GM21360 (cell line): ENCODE measurements around the gene MRPL16.
"Not testable (repeated sequence)": the region's sequence is repeated elsewhere in the genome, so short reads cannot be mapped to it uniquely, and the experiment has no call there.

Experiments used
- ATAC-seq: cut with Tn5 transposase; IDR thresholded peaks from one replicate; pipeline ENCODE4 v1.9.1; 2021; ENCODE audit warnings: mild to moderate bottlenecking, moderate library complexity; ENCODE audit not compliant: unreplicated experiment

The MRPL16 gene

DNA sequence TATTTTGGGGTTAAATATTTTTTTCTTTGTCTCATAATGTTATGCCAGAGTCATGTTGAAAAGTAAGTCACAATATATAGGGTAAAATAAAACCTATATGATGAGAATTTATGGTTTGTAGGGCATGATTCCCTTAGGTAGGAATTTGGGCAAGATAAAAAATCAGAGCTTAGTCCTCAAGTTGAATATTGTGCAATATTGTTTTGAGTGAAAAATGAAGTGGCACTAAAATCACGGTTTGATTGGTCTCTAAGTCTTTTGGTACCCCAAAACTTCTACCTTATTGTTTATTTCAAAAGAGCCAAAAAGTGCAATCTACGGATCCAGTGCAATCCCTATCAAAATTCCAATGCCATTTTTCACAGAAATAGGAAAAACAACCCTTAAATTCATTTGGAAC is 1.6 kb upstream of the MRPL16 start:
- no peak for ATAC-seq

GRCh38 chr11:59810911-59811259 is 307 bp upstream of the MRPL16 start:
- no peak for ATAC-seq

- no peak for ATAC-seq
Measured at GRCh38 chr11:59807047-59807610, 3.4 kb downstream of the MRPL16 start.

GRCh38 chr11:59804061-59804460 is 6.5 kb downstream of the MRPL16 start:
- no peak for ATAC-seq

DNA sequence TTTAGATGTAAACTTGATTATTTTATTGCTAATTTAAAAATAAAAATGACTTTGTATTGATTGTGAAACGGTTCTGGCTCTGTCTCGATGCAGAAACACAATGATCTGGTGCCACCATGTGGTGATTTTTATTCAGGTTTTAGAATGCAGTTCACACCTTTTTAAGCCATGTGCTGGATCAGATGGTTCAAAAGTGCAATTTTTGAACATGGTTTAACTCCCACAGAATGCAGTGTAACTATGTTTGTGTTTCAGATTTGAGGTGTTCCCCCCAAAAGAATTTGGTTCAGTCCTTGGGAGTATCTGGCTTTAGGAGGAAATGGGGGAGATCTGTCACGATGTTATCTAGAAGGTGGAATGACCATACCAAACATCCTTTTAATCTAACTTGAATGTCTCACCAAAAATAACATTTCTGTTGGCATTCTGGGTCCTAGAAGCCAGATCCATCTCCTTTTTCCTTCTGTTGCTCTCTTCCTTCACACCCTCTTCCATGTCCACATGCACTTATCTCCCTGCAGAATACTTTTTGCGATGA is 7.9 kb downstream of the MRPL16 start:
- ATAC-seq = no peak

GRCh38 chr11:59801981-59802638 is 8.5 kb downstream of the MRPL16 start:
- ATAC-seq = no peak

- no peak for ATAC-seq
Measured at GRCh38 chr11:59801160-59801706, 9.3 kb downstream of the MRPL16 start.

- no peak for ATAC-seq
Measured at GRCh38 chr11:59800390-59801025, 10.1 kb downstream of the MRPL16 start.

DNA sequence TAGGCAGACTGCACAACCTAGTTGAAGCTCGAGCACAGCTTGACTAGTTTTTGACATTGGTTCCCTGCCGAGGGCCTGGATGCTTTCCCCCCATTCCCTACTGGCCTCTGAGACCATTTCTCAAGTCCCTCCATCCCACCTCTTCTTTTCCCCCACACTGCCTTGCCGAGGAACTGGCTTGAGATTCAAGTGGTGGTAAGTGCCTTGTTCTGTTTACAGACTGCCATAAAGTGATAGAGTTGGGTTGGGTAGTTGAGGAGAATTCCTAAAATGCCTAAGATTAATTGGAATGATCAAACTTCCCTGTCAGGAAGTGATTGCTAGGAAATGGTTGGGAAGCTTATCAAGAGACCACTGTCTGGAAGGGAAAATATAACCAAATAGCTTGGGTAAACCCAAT is 16.2 kb downstream of the MRPL16 start:
- ATAC-seq = no peak

DNA sequence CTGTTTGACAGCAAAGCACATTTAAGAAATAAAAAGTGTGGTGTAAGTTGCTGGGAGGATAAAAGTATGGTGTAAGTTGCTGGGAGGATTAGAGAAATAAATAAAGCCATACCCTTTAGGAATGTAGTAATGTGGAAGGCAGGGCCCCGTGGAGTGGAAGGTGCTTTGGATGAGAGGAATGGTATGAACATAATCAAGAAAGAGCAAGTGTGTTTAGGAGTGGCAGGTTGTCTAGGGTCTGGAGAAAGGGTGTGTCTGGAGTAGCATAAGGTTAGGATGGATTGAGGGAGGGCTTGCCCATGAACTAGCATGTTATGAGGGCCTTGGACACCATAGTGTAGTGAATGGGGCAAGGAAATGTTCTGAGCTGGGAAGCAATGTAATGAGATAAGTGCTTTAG is 18.1 kb downstream of the MRPL16 start:
- no peak for ATAC-seq

GRCh38 chr11:59791639-59792038 is 18.9 kb downstream of the MRPL16 start:
- ATAC-seq = no peak

- ATAC-seq = no peak
Measured at GRCh38 chr11:59787816-59788215, 22.8 kb downstream of the MRPL16 start.

DNA sequence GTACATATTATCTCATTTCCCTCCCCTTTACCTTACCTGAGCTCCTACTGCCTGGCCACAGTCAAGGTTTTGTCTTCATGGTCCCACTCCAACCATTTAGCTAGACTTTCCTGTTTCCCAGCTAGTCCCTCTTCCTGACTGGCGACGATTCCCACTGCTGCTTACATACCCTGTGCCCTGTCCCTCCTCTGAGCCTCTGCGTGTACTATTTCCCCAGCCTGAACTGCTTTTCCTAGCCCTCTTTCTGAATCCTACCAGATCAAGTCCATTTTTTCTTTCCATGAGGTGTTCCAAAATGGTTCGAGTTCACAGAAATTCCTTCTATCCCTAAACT is 23.4 kb downstream of the MRPL16 start:
- no peak for ATAC-seq

- ATAC-seq = no peak
Measured at GRCh38 chr11:59785818-59786217, 24.8 kb downstream of the MRPL16 start.

GRCh38 chr11:59784441-59784840 is 26.1 kb downstream of the MRPL16 start:
- not testable (repeated sequence) for ATAC-seq

DNA sequence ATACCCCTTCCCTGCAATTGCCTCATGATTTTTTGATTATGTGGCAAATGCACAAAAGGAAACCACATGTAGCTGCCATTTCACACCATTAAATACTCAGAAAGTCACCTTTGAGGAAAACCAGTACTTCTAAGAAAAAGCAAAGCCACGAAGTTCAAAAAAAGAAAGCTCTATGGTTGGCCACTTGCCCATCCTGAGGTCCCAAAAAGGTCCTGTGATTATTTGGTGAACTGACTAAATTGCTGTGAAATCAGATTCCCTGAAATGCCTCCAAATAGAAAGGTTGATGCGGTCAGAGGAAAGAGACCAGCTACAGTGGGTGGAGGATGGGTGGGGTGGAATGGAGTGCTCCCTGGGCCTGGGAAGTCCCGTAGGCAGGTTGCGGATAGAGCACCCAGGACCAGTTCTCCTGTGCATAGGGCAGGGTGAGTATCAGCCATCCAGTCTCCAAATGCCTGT is 26.9 kb downstream of the MRPL16 start:
- no peak for ATAC-seq

DNA sequence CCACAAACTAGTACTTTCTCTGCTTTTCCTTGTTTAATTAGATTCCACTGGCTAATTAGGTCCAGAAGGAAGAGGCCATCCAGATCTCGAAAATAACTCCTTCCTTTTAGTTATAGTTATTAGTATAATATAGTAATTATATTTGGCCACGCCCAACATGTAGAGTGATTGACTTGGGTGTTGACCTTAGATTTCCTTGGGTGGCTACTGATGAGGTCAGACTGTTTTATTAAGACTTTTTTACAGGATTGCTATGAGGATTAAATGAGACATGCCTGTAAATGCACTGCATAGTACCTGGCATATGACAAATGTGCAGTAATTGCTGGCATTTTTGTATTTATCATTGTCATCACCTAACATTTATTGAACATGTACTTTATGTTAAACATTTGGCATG is 28.5 kb downstream of the MRPL16 start:
- no peak for ATAC-seq

- ATAC-seq = no peak
Measured at GRCh38 chr11:59779487-59779886, 31.1 kb downstream of the MRPL16 start.

DNA sequence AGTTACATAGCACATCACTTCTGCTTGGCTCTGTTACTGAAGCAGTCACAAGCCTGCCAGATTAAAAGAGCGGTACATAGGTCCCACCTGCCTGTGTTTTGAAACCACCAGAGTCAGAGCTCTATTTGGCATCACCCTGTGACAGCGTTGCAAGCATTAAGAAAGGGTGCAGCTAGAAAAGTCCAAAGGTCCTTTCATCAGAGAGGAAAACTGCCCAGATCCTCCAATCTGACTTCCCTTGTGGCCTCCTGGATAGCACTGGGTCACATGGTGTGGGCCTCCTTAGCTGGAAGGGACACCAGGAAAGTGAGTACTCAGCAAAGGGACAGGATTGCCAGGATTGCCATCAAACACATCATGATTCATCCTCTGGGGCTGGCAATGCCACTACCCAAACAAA is 32.5 kb downstream of the MRPL16 start:
- no peak for ATAC-seq

DNA sequence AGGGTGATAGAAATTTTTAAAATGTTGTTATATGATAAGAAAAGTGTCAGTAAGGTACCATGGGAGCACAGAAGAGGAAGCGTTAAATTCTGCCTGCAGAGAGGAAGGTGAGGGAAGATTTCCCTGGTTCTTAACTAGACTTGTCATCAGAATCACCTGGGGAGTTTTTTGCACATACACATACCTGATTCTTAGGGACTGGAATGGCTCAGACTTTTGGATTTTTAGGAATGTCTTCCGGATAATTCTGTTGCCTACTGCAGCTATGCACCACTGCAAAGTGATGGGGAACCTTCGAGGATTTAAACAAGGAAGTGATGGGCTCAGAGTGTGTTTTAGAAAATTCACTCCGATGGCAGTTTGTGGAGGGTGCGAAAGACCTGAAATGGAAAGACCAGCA is 33.5 kb downstream of the MRPL16 start:
- no peak for ATAC-seq

- no peak for ATAC-seq
Measured at GRCh38 chr11:59776210-59777066, 34.1 kb downstream of the MRPL16 start.
